COLO829 (cell line): ENCODE measurements around the gene CORO2A.
"Not testable (repeated sequence)": the region's sequence is repeated elsewhere in the genome, so short reads cannot be mapped to it uniquely, and the experiment has no call there.

ENCODE experiments used
- DNase-seq: peaks from one replicate; pipeline ENCODE4 v3.0.0; 2012; ENCODE audit warnings: low spot score

The CORO2A gene

GRCh38 chr9:98117097-98117496 is 75.3 kb downstream of the CORO2A start:
- not testable (repeated sequence) for DNase-seq

DNA sequence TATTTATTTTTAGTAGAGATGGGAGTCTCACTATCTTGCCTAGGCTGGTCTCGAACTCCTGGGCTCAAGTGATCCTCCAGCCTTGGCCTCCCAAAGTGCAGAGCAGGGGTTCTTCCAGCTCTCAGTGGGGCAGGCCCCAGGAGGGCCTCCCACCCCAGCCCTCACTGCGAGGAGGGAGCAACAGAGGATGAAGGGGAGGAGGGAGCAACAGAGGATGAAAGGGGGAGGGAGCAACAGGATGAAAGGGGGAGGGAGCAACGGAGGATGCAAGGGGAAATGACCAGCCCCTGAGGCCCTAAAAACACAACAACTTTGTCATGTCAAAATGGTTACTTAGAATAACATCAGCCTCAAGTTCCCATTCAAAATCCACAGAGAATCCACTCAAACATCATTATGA is 83.4 kb downstream of the CORO2A start:
- DNase-seq: no peak

GRCh38 chr9:98108531-98109031 is 83.9 kb downstream of the CORO2A start:
- DNase-seq: no peak

DNA sequence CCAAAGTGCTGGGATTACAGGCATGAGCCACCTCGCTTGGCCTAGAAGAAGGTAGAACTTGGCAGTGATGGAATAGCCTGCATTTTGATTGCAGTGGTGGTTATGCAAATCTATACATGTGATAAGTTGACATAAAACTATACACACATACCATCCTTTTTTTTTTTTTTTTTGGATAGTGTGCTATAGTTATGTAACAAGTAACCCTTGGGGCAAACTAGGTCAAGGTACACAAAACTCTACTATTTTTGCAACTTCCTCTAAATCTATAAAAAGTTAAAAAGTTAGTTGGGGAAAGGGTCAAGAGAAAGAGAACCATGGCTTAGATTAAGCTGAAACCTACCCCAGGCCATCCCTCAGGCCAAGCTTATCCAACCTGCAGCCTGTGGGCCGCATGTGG is 84.5 kb downstream of the CORO2A start:
- DNase-seq: no peak

DNA sequence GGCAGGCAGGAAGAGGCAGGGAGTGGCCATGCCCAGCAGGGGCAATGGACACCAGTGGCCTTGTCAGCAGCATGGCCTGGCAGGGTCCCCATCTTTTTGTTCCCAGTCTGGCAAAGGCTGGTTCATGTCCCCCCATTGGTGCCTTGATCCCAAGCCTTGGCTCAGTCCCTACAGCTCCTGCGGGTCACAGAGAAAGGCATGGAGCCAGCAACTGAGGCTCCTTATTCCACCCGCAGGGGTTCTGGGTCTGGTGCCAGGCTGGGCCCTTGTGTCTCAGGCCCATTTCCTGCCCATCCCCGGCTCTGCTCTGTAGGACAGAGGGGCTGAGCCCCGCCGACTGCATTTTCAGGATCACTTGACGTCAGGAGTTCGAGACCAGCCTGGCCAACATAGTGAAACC is 87.4 kb downstream of the CORO2A start:
- no peak for DNase-seq

DNA sequence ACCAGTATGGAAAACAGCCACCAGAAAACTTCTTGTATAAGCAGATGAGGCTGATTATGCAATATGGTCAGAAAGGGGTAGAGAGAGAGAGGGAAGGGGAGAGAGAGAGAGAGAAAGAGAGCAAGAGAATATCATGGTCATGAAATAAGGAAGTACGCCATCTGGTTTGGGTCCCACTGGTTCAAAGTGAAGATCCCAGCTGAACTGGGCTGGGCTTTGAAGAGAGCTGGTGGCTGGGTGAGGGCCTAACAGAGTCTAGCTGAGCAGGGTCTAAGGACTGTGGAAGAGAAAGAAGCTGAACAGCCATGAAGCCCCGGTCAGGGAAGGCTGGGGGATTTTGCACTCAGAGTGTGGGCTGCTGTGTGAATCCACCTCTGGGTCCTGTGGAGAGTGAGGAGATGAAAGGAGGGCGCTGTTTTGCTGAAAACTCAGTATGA is 88.0 kb downstream of the CORO2A start:
- no peak for DNase-seq

DNA sequence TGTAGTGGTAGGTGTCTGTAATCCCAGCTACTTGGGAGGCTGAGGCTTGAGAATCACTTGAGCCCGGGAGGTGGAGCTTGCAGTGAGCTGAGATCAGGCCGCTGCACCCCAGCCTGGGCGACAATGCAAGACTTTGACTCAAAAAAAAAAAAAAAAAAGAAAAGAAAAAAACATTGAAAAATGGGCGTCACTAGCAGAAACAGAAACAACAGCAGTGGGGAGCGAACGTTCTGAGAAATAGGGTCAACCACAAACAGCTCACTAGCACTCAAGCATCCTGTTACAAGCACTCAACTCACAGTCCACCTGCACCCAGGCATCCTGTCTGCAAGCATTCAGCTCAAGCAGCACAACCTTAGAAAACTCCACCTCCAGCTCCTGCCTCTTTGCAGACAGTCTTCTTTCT is 90.6 kb downstream of the CORO2A start:
- DNase-seq: no peak

DNA sequence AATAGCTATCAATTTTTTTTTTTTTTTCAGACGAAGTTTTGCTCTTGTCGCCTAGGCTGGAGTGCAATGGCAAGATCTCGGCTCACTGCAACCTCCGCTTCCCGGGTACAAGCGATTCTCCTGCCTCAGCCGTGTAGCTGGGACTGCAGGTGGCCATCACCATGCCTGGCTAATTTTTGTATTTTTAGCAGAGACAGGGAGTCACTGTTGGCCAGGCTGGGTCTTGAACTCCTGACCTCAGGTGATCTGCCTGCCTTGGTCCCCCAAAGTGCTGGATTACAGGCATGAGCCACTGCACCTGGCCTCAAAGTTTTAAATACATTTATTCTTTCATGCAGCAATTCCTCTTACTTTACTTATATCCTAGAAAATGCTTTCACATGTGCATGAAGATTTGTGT is 91.0 kb downstream of the CORO2A start:
- DNase-seq: no peak

DNA sequence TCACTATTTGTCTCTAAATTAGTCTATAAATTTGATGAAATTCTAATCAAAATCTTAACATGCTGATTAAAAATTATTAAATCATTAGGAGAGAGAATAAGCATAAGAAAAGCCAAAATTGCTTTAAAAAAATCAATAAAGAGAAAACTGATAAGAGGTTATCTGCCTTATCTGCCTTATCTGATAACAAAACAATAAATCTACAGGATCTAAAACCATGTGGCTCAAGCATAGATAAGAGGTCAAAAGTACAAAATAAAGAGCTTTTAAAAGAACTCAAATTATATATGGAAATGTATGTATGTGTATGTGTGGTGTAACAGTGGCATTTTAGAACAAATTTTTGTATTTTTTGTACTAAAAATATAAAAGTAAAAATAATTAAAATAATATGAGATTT is 92.0 kb downstream of the CORO2A start:
- DNase-seq: no peak

DNA sequence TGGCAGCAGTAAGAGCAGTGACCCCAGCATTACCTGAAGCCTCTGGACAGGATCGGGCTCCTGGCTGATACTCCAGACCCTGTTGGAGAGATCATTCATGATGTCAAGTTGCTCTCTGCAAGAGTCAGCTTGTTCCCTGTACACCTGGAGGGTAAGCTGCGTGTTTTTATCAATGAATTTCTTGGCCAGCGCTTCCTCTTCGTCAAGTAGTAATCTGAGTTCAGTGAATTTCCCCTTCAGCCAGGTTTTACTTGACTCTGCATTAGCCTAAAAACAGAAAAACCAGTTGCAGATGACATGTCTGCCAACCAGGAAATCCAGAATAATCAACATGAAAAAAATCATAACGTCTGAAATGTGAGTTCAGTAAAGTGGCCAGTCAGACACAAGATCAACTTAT is 92.5 kb downstream of the CORO2A start:
- DNase-seq: no peak

DNA sequence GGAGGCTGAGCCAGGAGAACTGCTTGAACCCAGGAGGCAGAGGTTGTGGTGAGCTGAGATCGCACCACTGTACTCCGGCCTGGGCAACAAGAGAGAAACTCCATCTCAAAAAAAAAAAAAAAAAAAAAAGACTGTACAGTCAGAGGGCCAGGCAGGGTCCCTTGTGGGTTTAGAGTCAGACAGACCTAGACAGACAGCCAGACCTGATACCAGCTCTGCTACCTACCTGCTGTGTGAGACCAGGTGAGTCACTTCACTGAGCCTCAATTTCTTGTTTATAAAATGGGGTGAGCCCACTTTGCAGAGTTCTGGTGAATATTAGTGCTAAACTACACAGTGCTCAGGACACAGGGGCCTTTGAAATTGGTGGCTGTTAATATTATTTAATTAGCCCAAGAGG is 93.1 kb downstream of the CORO2A start:
- DNase-seq: no peak

- DNase-seq: no peak
Observed at GRCh38 chr9:98097836-98098235, 94.6 kb downstream of the CORO2A start.

DNA sequence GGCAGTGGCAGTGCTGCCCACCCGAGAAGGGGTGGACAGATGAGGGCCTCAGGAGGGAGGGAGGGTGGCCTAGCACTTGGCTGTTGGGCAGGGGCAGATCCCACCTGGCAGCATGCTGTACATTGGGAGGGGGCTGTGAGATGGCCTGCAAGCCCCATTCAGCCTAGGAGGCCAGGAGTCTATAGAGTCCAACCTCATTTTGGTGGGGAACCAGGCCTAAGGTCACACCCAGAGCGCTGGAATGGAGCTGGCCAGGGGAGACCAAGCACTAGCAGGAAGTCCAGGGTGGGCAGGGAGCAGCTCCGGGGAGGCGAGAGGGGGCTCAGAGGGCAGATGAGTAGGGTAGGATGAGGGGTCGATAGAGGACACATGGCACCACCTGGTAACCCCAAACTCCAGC is 96.3 kb downstream of the CORO2A start:
- DNase-seq: no peak

DNA sequence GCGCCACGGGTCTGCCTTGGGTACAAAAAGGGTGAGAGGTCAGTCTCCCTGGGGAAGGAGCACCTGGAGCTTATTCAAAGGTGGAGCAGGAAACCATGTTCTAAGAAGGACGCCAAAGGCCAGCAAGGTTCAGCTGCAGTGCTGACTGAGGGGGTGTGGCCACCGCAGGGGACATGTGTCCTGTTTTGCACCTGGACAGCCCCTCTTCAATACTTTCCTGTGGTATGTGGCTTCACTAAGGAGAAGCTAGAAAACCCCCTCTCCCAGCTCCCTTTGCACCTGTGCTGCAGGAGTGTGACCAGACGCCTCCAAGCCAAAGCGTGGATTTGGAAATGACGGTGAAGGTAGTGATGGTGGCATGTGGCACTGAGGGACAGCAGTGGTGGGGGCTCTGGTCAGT is 97.0 kb downstream of the CORO2A start:
- no peak for DNase-seq

- no peak for DNase-seq
Observed at GRCh38 chr9:98094851-98095250, 97.6 kb downstream of the CORO2A start.

DNA sequence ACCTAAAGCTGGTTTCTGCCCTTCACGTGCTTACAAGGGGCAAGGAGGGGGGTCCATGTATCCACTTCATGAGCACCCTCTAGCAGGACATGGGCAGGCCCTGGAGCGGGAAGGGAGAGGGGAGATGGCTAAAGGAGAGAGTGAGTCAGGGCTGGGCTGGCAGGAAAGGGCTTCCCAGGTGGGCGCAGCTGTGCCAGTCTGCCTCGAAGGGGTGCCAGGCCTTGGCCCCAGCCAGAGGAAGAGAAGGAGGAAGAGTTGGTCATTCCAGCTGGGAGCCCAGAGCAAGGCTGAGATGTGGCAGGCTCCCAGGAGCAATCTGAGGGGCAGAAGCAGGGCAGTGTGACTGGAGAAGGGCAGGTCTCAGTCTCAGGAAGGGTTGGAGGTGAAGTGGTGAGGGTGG is 98.1 kb downstream of the CORO2A start:
- no peak for DNase-seq

DNA sequence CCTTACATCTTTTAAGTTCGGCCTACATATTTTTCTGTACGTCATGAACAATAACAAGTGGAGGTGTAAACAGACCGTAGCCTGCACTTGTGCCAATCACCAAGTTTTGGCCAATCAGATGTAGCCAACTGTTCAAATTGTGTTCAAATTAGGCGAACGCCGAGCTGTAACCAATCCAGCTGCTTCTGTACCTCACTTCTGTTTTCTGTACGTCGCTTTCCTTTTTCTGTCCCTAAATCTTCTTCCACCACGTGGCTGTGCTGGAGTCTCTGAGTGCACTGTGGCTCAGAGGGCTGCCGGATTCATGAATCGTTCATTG is 99.9 kb downstream of the CORO2A start:
- no peak for DNase-seq

- DNase-seq: no peak
Observed at GRCh38 chr9:98091735-98092612, 100.5 kb downstream of the CORO2A start.

- DNase-seq: not testable (repeated sequence)
Observed at GRCh38 chr9:98090674-98091073, 101.8 kb downstream of the CORO2A start.

GRCh38 chr9:98087420-98088354 is 104.8 kb downstream of the CORO2A start:
- no peak for DNase-seq

GRCh38 chr9:98086461-98086860 is 106.0 kb downstream of the CORO2A start:
- no peak for DNase-seq

GRCh38 chr9:98085944-98086343 is 106.5 kb downstream of the CORO2A start:
- no peak for DNase-seq

GRCh38 chr9:98085058-98085457 is 107.4 kb downstream of the CORO2A start:
- DNase-seq: no peak
